SH-SY5Y (cell line): ENCODE results near the gene CPLX3.

ENCODE experiments used
- GATA2 ChIP-seq: IDR thresholded peaks from 2 replicates; pipeline ENCODE4 v1.6.1; 2011; ENCODE audit warnings: mild to moderate bottlenecking, low read depth, low read length
- GATA3 ChIP-seq: IDR thresholded peaks from 2 replicates; pipeline ENCODE4 v1.6.1; 2011; ENCODE audit warnings: low read depth, mild to moderate bottlenecking, low read length, moderate library complexity

- TF ChIP-seq GATA2 (no peak), GATA3 (no peak)
Measured at GRCh38 chr15:74795966-74796625, 30.3 kb upstream of the CPLX3 start.
